ENCODE measurements around the gene CDKN2D.

The CDKN2D gene

GRCh38 chr19:10612499-10613119 is 43.8 kb upstream of the CDKN2D start:
- H3K4me2 ChIP-seq (ENCODE audit: low read length) = no peak overlapping the region
- peaks cover 3% of the 10 kb centered on the region; the same call in 1 of the 2 replicates for H3K36me3 ChIP-seq (ENCODE audit: control insufficient read depth, low read length)
- H3K79me2 ChIP-seq (ENCODE audit: control insufficient read depth, low read length) = peaks cover 62% of the 10 kb centered on the region
- H3K4me3 ChIP-seq (ENCODE audit: low read length) = no peak overlapping the region
- TF ChIP-seq EZH2phosphoT487 (IDR thresholded peaks at IDR 0.05; ENCODE audit: borderline replicate concordance, low read length) = no peak
- TF ChIP-seq CTCF (IDR thresholded peaks at IDR 0.05; ENCODE audit: low read depth, low read length, poor library complexity, severe bottlenecking) = no peak
- no peaks in the 10 kb centered on the region for H3F3A ChIP-seq (ENCODE audit: control insufficient read depth, insufficient read depth)
- H3K27ac ChIP-seq (ENCODE audit: low read depth, low read length) = no peak overlapping the region
- H4K20me1 ChIP-seq (ENCODE audit: control insufficient read depth, insufficient read depth, low read depth, low read length) = no peaks in the 10 kb centered on the region; the same call in 1 of the 2 replicates
- H3K4me1 ChIP-seq (ENCODE audit: control insufficient read depth, low read length) = peaks cover 12% of the 10 kb centered on the region
- no peaks in the 10 kb centered on the region for H3K9me2 ChIP-seq (replicated peaks; ENCODE audit: control insufficient read depth, low read length)
- H3K9me3 ChIP-seq (ENCODE audit: control insufficient read depth, insufficient read depth, low read length) = no peaks in the 10 kb centered on the region
- no peaks in the 10 kb centered on the region for H3K27me3 ChIP-seq (ENCODE audit: control insufficient read depth, low read length)

- no peaks in the 10 kb centered on the region for H3K27me3 ChIP-seq (ENCODE audit: control insufficient read depth, low read length)
- H3K4me2 ChIP-seq (ENCODE audit: low read length) = no peak overlapping the region
- no peak overlapping the region for H3K27ac ChIP-seq (ENCODE audit: low read depth, low read length)
- peaks cover 3% of the 10 kb centered on the region; the same call in 1 of the 2 replicates for H3K36me3 ChIP-seq (ENCODE audit: control insufficient read depth, low read length)
- no peaks in the 10 kb centered on the region for H3F3A ChIP-seq (ENCODE audit: control insufficient read depth, insufficient read depth)
- H3K9me2 ChIP-seq (replicated peaks; ENCODE audit: control insufficient read depth, low read length) = no peaks in the 10 kb centered on the region
- H3K4me3 ChIP-seq (ENCODE audit: low read length) = no peak overlapping the region
- no peak for TF ChIP-seq EZH2phosphoT487 (IDR thresholded peaks at IDR 0.05; ENCODE audit: borderline replicate concordance, low read length)
- TF ChIP-seq CTCF (IDR thresholded peaks at IDR 0.05; ENCODE audit: low read depth, low read length, poor library complexity, severe bottlenecking) = no peak
- no peaks in the 10 kb centered on the region for H4K20me1 ChIP-seq (ENCODE audit: control insufficient read depth, insufficient read depth, low read depth, low read length)
- no peaks in the 10 kb centered on the region for H3K9me3 ChIP-seq (ENCODE audit: control insufficient read depth, insufficient read depth, low read length)
- peaks cover 61% of the 10 kb centered on the region for H3K79me2 ChIP-seq (ENCODE audit: control insufficient read depth, low read length)
- peaks cover 12% of the 10 kb centered on the region for H3K4me1 ChIP-seq (ENCODE audit: control insufficient read depth, low read length)
Measured at GRCh38 chr19:10611907-10612306, 43.1 kb upstream of the CDKN2D start.

- H4K20me1 ChIP-seq (ENCODE audit: control insufficient read depth, insufficient read depth, low read depth, low read length) = no peaks in the 10 kb centered on the region
- no peaks in the 10 kb centered on the region for H3K9me3 ChIP-seq (ENCODE audit: control insufficient read depth, insufficient read depth, low read length)
- peak overlapping the region; percentile 93 for H3K4me3 ChIP-seq (ENCODE audit: low read length)
- H3K79me2 ChIP-seq (ENCODE audit: control insufficient read depth, low read length) = peaks cover 61% of the 10 kb centered on the region
- no peaks in the 10 kb centered on the region for H3K9me2 ChIP-seq (replicated peaks; ENCODE audit: control insufficient read depth, low read length)
- H3K36me3 ChIP-seq (ENCODE audit: control insufficient read depth, low read length) = peaks cover 12% of the 10 kb centered on the region; the same call in 1 of the 2 replicates
- H3K4me1 ChIP-seq (ENCODE audit: control insufficient read depth, low read length) = peaks cover 24% of the 10 kb centered on the region
- TF ChIP-seq CTCF (IDR thresholded peaks at IDR 0.05; ENCODE audit: low read depth, low read length, poor library complexity, severe bottlenecking) = no peak
- H3K27ac ChIP-seq (ENCODE audit: low read depth, low read length) = peak overlapping the region; percentile 94
- H3F3A ChIP-seq (ENCODE audit: control insufficient read depth, insufficient read depth) = peaks cover 12% of the 10 kb centered on the region
- peak overlapping the region; percentile 89 for H3K4me2 ChIP-seq (ENCODE audit: low read length)
- peaks cover 11% of the 10 kb centered on the region for H3K27me3 ChIP-seq (ENCODE audit: control insufficient read depth, low read length)
Measured at GRCh38 chr19:10604460-10604980, 35.7 kb upstream of the CDKN2D start.

Measured in DOHH2 (cell line).